Measurements from ENCODE around the gene ATG12. TPM values are rescaled to one million over a fixed set of nuclear protein-coding genes. Genes with fewer than 3 reads are reported as not detected.

The ATG12 gene
- total and polyA plus RNA-seq, 2 of the 13 experiments (the other 11 are each of a cell fraction or from before 2014, with no cell fraction given): 46.4 to 58.1 TPM

GRCh38 chr5:115869256-115869795 is 28.0 kb upstream of the ATG12 start (continued):
- TF ChIP-seq SNRNP70 (IDR thresholded peaks at IDR 0.05; ENCODE audit: low read depth, low read length) (no peak), FOXO1 (CRISPR knock-in tag; IDR thresholded peaks at IDR 0.05) (no peak), NR2F6 (IDR thresholded peaks at IDR 0.05) (no peak), NR2F6 (CRISPR knock-in tag; IDR thresholded peaks at IDR 0.05) (no peak), YEATS4 (CRISPR knock-in tag; IDR thresholded peaks at IDR 0.05; ENCODE audit: borderline replicate concordance) (no peak), TGIF2 (CRISPR knock-in tag; IDR thresholded peaks at IDR 0.05) (no peak), ZNF850 (CRISPR knock-in tag; conservative IDR thresholded peaks at IDR 0.05) (no peak), RORA (CRISPR knock-in tag; IDR thresholded peaks at IDR 0.05) (no peak)

- Histone ChIP-seq H3K79me2 (ENCODE audit: insufficient read depth, low read length) (peaks cover 77% of the 10 kb centered on the region), H3K9me3 (ENCODE audit: low read length) (no peaks in the 10 kb centered on the region), H3K4me3 (replicated peaks in 1 of 3; ENCODE audit: insufficient read depth in 1 of 3, low read depth in 2 of 3, low read length in 3 of 3) (no peak overlapping the region), H3K27me3 (ENCODE audit: control insufficient read depth in 1 of 2, insufficient read depth in 2 of 2, low read length in 2 of 2) (no peaks in the 10 kb centered on the region), H3K4me2 (ENCODE audit: low read depth, low read length) (no peak overlapping the region), H3K4me1 (ENCODE audit: insufficient read depth, low read length) (peaks cover 12% of the 10 kb centered on the region), H4K20me1 (ENCODE audit: insufficient read depth, low read length) (peaks cover 10% of the 10 kb centered on the region; the same call in 1 of the 2 replicates), H3K36me3 (replicated peaks in 1 of 2; ENCODE audit: control insufficient read depth in 1 of 2, insufficient read depth in 2 of 2, low read length in 2 of 2) (no peaks in the 10 kb centered on the region; a peak in 1 of 5 replicates), H3K27ac (ENCODE audit: extremely low read length, insufficient read depth, low read length) (no peak overlapping the region), H2AFZ (ENCODE audit: low read length) (no peak overlapping the region), H3K9ac (ENCODE audit: insufficient read depth, low read depth, low read length) (no peak overlapping the region)
- no peak for ATAC-seq
- ChIA-PET POLR2A (no interaction called here), CTCF (ENCODE audit: low intra/inter-chr PET ratio, low total read pairs) (no interaction called here)
- intact Hi-C loops (cut with micrococcal nuclease; ENCODE audit: unreplicated experiment) (no loop called here), in situ Hi-C loops (cut with HindIII; ENCODE audit: extremely low pct_ligation_motif_present, low pct_unique_long_range_greater_than_20kb) (no loop called here)
- no peak for DNase-seq (ENCODE audit: low spot score)
- BruUV-seq (replicated peaks): no TSS peak
- FAIRE-seq: no peak
- TF ChIP-seq TMF1 (CRISPR knock-in tag; IDR thresholded peaks at IDR 0.05; ENCODE audit: low read depth) (no peak), ZEB1 (IDR thresholded peaks at IDR 0.05; ENCODE audit: insufficient replicate concordance, low read depth) (no peak), NFAT5 (CRISPR knock-in tag; IDR thresholded peaks at IDR 0.05) (no peak), KLF9 (CRISPR knock-in tag; IDR thresholded peaks at IDR 0.05; ENCODE audit: low read depth) (no peak), NFYB (CRISPR knock-in tag; IDR thresholded peaks at IDR 0.05) (no peak), ZIK1 (CRISPR knock-in tag; IDR thresholded peaks at IDR 0.05; ENCODE audit: borderline replicate concordance, low read depth) (no peak), GATA4 (IDR thresholded peaks at IDR 0.05; ENCODE audit: borderline replicate concordance, low read depth) (no peak), KDM3A (CRISPR knock-in tag; IDR thresholded peaks at IDR 0.05; ENCODE audit: low read depth) (no peak), ZNF513 (CRISPR knock-in tag; conservative IDR thresholded peaks at IDR 0.05) (no peak)
Observed at GRCh38 chr5:115859378-115859777, 18.0 kb upstream of the ATG12 start.

Data from HepG2 (cell line).